Measurements from ENCODE around the gene CCDC85C.
A peak's percentile ranks its signal among the peaks of the same experiment; 100 is the strongest.

Gene CCDC85C

DNA sequence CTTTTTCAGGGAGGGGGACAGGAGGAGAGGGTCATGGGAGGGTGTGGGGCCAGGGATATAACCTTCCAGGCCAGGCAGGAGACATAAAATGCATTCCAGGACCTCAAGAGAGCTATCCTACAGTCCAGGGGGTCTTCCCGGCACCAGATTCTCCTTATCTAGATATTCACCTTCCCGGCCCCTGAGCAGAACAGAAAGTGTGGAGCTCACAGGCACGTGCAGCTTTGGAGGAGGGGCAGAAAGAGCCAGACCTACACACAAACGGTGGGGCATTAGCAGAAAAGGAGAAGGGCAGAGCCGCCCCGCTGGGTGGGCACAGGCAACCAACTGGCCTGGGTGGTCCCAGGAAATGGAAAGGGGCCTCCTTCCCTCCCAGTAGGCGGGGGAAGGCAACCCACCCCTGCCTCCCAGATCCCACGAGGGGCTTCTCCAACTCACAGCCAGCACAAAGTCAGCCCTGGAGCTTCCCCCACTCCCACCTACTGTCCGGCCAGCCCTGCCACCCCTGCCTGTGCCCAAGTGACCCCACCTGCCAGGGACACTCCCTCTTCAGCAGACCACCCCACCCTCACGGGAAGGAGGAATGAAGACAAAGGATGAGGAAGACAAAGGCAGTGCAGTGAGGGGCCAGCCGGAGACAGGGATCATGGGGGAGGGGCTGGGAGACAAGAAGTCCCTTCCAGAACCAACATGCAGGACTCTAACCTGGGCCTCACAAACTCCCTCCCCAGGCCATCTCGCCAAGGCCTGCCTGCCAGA, 33.3 kb downstream of the CCDC85C start:
- no peak for DNase-seq

DNA sequence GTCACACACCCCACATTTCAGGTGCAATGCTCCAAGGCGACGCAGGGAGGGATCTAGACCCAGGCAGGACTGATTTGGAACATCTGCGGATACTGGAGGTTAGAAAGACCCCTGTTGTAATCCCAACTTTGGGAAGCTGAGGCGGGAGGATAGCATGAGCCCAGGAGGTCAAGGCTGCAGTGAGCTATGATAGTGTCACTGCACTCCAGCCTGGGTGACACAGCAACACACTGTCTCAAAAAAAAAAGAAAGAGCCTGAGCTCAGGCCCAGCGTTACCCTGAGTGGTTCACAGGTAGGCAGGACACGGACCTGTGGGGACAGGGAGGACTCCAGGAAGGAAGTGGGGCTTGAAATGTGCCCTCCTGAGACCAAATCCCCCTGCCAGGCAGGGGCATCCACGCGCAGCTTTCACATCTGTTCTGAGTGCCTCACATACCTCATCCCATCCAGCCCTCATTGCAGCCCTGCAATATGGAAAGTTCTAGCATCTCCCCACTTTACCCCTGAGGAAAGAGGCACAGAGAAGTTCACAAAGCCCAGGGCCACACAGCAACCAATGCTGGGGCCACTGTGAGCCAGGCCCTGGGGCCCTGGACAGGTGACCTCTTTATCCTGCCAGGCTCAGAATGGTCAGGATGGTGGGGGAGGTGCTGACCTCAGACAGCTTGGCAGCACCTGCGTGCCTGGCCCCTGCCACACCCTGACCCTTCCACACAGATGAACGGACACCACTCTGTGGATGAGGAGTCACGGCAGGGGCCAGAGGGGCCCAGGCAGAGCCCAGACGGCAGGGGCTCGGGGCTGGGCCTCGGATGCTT, 34.1 kb downstream of the CCDC85C start:
- no peak for DNase-seq

DNA sequence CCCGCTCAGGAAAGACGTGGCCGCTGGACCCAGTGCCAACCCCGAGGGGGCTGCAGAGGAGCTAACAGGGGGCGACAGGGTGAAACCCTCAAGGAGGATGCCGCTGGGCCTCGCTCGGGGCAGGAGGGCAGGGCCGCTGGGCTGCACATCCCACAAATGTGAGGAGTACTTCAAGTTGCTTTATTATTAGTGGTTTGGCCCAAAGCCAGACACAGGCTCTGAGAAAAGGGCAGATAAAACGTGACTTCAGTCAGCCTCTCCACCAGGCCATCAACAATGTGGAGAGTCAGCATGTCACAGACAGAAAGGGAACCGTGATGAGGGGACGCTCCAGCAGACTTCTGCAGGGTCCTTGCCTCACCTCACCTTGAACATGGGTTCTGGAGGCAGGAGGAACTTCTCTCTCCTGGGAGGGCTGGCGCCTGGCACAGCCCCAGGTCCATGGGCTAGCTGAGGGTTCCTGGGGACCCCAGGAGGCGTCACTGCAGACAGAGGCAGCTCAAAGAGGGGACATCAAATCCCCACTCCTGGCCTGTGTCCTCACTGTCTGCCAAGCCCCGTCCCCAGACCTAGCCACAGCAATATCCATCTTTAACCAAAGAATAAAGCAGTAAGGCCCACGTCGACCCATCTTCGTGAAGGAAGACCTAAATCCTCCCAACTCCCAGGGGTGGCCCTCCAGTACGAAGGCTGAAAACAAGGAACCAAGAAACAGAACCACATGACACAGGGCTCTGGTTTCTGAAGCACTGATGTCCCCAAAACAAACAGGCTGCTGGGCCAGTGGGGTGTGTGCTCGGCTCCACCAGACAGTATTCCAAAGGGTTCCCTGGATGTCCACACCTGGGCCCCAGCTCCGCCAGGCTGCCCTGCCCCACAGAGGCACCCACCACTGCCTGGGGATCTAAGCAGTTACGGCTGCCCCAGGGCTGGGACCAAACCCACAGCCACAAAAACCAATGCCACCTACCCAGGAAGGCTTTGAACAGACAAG, 35.1 kb downstream of the CCDC85C start:
- DNase-seq: no peak

DNA sequence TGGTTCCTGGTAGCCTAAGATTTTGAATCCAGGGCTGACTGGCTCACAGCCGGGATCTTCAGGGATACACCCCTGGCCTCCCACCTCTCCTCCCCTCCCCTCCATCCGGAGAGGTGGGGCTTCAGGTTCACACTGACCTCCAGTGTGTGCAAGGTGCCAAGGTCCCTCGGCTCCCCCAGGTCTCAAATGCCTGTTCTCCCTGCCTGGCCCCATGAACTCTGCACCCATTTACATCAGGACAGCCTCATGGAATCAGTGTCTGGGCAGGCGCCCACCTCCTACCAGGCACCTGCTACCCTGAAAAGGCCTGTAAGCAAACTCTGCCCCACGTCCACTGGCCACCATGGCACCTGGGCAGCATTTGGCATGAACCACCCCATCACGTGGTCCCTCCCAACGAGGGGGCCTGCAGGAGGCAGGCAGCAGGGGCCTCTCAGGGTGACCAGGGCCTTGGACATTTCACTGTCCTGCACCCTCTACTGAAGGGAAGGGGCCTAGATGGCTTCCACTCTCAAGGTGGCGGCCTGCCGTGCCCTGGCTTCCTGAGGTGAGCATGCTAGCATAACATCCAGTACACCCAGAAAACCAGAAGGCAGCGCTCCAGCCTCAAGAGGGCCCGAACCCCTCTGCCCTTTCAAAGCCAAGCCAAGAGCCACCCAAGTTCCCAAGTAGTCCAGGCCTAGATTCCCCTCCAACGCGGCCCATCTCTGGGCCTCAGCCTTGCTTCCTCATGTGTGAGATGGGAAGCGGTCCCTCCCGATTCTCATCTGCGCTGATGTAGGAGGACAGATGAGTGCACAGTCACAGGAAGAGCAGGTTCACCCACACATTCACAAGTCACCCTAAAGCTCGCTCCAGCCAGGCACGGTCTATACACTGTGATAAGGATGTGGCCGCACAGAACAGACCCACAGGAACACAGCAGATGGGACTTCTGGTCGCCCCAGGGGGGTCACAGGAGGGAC, 37.3 kb downstream of the CCDC85C start:
- DNase-seq: no peak

DNA sequence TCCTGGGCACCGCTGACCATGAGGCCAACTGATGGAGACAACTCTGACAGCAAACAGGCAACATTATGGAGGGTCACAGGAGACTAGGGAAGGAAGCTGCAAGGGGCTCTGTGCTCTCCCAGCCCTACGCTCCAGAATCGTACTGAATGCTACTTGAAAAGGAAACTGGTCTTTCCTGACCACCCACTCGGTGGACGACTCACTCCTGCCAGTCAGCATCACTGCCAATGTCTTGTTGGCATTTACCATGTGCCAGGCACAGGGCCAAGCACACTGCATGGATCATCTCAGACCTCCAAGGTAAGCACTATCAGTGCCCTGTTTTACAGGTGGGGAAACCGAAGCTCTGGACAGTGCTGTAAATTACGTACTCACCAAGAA, 38.0 kb downstream of the CCDC85C start:
- DNase-seq: no peak

DNA sequence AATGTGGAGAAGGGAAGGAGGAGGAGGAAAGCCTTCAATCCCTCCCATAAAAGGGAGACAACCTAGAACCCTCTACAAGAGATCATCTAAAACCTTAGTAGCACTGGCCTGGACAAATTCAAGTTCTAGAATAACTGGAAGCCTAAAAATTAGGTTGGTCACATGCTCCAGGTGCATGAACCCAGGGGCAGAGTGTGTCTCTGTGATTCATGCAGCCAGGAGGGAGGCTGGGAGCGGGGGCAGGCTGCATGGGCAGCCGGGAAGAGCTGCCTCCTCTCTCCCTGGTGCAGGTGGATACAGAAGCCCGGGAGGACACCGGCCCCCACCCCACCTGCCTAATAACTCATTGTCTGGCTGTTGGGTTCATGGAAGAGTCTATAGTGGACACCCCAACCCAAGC, 38.6 kb downstream of the CCDC85C start:
- no peak for DNase-seq

DNA sequence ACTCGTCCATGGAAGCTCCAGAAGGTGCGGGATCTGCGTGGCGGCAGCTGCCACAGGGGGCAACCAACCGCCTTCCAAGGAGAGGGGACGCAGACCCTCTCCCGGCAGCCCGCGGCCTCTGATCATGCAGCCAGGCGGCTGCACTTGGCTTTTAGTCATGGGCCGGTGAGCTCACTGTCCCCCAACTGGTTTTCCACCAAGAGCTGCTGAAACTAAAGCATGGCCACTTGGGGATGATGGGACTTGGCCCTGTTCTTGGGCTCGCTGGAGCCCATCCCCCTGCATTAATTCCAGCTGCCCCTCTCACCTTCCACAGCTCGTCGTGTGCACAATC, 39.1 kb downstream of the CCDC85C start:
- no peak for DNase-seq

DNA sequence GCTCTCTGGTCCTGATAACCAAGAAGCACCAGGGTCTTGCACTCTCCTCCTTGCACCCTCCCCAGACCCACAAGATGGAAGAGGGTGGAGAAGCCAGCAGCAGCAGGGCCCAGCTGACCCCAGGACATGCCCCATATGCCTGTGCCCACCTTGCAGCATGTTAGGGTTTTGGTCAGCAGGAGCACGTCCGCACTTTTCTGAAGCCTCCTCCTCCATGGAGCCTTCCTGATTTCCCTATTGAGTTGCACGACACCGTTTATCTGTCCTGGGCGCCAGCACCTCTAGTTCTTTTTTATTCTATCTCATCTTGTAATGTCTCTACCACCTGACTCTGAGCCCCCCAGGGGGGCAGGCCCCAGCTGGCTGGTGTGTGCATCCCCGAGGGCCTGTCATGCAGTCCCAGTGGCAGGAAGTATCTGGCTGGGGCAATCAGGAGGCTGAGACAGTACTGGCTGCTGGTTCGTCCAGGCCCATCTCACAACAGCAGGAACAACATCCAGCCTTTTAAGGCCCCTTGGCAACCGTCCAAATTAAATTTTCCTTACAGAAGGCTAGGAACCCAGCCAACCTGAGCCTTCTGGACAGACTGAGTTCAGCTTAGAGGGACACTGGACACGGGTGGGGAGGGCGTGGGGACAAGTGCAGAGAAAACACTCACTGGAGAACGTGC, 39.6 kb downstream of the CCDC85C start:
- DNase-seq: peak; percentile 89

DNA sequence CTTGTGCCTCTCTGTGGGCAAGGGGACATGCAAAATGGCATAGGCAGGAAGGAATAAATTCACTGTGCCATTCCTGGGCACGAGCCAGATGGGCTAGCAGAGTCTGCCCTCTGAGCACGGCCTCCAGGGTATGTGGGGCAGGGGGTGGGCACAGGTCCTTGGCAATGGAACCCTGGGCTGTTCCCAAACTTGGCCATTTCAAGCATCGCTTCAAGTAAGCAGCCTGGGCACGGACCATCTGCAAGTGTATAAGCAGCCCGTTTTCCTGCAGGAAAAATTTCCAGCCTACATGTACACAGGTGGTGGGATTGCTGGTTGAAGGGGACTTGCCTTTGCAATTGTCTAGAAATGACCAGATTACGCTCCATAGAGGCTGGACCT, 40.3 kb downstream of the CCDC85C start:
- peak; percentile 69 for DNase-seq

DNA sequence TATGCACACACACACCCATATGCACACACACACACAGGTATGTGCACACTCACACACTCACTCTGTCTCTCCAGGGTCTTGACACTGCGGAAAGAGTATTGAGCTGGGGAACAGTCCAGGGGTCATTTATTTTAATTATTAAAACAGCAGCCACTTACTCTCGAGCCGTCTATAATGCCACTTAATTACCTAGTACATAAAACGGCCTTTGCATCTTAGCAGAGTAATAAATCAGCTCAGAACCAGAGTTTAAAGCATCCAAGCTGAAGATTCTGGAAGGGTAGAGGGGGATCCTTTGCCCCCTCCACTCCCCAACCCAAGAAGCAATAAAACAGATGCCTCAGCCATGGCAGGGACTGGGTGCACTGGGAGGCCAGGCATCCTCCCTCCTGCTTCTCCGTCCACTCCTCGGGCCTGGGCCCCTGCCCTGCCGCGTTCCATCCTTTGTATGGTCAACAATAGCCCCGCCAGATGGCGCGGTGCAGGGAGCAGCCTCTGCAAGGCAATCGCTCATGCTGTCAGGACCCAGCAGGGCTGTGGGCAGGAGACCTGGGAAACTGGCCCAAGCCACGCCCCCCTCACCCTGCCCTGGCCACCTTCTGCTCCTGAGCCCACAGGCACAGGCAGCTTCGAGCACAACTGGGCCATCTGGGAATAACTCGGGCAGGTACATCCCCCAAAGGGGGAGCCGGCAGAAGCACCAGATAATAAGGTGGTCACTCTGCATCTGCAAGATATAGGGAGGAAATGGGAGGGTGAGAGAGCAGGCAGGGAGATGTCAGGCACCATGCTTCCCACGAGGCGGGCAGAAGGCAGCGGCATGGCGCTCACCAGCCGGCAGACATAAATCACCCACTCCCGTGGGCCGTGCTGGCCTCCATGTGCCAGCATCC, 40.9 kb downstream of the CCDC85C start:
- peak; percentile 72 for DNase-seq

DNA sequence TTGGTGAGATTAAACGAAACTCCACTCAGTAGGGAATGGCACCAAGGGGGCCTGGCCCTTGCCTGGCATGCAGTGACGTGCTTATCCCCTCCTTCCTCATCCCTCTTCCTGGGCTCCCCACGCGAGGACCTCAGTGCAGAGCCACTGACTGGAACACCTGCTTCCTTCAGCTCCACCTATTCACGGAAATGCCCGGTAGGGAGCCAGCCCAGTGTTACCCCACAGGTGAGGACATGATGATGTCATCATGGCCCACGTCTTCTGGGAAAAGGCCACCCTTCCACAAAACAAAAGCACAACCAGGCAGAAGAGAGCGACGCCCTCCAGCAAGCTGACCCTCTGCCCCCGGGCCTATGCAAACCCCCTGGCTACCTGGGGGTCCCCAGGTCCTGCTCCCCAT, 42.1 kb downstream of the CCDC85C start:
- no peak for DNase-seq

DNA sequence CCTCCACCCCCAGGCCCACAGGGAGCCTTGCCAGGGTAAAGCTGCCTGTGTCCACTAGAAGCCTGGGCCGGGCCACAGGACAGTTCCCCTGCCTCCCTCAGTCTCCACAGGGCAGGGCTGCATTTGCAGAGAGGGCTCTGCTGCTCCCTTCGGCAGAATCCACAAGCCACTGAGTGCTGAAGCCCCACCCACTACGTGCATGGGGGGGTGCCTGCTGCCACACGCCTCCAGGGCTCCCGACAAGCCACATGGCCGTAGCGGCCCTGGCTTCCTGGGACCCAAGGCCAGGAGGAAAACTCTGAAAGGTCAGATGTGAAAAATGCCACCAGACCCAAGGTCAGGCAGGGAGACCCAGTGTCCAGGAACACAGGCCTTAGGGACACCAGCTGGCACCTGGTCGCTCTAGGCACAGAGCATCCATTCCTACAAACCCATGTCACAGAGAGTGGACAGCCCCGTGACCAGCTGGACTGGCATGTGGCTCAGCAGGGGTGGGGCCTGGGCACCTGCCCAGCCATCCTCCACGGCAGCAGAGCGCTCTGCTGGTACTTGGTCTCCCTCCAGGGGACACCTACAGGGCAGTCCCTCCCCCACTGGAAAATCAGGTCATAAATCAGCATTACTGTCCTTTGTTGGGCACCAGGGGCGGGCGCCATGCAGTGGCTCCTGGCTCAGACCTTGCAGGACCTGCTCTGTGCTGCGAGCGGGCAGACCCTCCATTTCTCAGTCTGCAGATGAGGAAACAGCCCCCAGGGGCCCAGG, 42.9 kb downstream of the CCDC85C start:
- peak; percentile 26 for DNase-seq

DNA sequence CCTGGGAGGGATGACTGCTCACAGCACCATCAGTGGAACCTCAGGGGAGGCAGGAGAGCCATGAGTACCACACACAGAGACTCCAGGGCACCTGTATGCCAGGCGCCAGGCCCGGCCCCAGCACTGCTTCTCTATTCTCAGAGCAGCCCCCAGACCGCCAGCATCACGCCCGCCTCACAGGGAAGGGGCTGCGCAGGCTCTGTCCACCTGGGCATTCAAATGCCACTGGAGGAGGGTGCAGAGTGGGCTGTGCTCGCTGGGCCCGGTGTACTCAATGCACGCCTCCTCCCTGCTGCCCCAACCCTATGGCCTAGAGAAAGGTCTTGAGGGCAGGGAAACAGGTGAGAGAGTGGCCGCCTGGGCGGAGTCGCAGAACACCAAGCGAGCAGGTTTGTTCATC, 43.6 kb downstream of the CCDC85C start:
- no peak for DNase-seq

DNA sequence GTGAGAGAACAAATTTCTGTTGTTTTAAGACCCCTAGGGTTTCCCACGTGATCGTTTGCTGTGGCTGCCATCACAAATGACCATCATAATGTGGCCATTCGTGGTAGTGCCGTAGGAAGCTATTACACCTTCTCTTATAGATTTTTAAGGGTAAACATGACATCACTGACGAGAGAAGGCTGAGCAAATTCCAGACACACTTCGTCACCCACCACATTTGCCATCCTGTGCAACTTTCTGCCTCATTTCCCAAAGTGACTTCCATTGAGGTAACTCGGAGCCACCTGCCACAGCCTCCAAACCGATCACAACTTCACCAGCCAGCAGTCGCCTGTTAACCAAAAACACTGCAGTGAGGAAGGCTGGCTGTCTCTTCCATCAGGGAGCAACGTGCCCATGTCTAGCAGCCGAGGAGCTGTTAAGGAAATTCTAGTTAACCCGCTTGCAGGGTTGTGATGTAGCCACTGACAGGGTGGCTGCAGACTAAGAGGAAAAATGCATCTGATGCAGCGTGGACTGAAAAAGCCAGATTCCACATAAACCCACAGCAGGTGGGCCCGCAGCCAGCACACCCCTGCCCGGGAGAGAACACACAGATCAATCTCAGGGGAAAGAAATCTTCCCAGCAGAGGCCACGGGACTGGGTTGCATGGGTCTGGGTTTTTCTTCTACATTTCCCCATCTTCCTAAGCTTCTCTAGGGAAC, 44.6 kb downstream of the CCDC85C start:
- no peak for DNase-seq

DNA sequence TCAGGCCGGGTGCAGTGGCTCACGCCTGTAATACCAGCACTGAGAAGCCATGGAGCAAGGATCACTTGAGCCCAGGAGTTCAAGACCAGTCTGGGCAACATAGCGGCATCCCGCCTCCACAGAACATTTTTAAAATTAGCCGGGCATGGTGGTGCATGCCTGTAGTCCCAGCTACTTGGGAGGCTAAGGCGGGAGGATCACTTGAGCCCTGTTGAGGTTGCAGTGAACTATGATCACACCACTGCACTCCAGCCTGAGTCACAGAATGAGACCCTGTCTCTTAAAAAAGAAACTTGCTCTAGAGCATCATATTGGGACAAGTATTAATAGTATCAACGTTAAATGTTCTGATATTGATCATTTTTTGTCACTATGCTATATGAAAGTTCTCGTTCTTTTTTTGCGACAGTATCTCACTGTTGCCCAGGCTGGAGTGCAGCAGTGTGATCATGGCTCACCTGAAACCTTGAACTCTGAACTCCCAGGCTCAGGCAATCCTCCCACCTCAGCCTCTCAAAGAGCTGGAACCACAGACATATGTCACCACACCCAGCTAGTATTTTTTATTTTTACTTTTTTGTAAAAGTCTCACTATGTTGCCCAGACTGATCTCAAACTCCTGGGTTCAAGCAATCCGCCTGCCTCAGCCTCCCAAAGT, 47.7 kb downstream of the CCDC85C start:
- DNase-seq: no peak

DNA sequence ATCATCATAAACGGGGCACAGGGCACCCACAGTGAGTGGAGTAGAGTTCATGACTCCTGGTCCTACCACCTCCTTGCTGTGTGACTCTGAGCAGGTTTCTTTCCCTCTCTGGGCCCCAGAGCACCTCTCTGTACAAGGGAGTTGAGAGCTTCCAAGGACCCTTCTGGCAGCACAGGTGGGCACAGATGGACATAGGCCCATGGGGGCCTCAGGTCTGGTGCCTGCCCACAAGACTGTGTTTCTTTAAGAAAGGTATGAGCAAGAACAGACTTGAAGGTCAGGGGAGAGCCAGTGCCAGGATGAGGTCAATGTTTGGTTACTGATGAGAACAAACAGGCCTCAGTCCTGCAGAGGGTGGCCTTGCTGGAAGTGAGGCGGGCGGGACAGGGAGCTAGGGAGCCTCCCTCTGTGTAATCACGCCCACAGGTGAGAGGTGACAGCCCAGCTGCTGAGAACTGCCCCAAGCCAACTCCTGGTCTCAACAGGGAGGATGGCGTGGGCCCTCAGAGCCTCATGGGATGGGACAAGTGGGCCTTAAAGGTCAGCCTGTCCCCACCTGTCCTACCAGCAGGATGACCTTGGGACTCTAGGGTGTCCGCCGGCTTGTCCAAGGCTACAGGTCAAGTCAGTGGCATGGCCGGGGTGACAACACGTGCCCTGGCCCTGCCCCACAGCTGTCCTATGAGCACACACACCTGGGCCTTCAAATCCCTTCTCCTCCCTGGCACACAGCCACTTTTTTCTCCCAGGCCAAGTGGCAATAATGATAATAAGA, 49.1 kb downstream of the CCDC85C start:
- DNase-seq: no peak

DNA sequence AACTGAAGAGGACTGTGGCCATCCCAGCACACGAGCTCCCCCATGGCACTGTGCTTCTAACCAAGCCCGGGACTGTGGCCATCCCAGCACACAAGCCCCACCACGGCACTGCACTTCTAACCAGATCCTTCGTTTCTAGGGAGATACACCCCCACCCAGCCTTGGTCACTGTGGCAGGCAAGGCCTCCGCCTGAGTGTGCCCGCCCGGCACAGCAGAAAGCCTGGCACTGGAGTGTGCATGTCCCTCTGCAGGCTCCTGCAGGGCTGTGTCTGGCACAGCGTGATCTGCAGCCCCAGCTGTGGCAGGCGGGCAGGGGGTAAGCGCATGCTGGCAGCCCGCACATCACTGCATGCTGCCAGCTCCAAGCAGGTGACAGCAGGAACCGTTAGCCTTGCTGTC, 49.8 kb downstream of the CCDC85C start:
- no peak for DNase-seq

All from NCI-H446 treated with DMSO at 0.1 percent for 48 hours (cell line).